Neural cell (in vitro differentiated cells): ENCODE results near the gene SAMD3. TPM values are rescaled to one million over a fixed set of nuclear protein-coding genes. Genes with fewer than 3 reads are reported as not detected.
"Not testable (repeated sequence)": the region's sequence is repeated elsewhere in the genome, so short reads cannot be mapped to it uniquely, and the experiment has no call there.

Experiments used
- H2AFZ ChIP-seq: fragments of 200-600, 300-800 bp; sonication (generic), shearing (Covaris generic); 2 replicates; pipeline ENCODE4 v1.6.0; 2014; ENCODE audit warnings: low read depth, mild to moderate bottlenecking, antibody characterized with exemption, low read length, moderate library complexity
- H3F3A ChIP-seq: fragments of 200-600 bp; shearing (Covaris generic); 2 replicates; pipeline ENCODE4 v1.6.1; 2016; ENCODE audit warnings: mild to moderate bottlenecking, moderate library complexity, mixed read lengths, antibody characterized with exemption, low read length; ENCODE audit not compliant: insufficient read depth, poor library complexity, severe bottlenecking
- H3K27ac ChIP-seq: fragments of 200-600, 300-800 bp; sonication (generic), shearing (Covaris generic); 2 replicates; pipeline ENCODE4 v1.5.1; 2014; ENCODE audit warnings: mild to moderate bottlenecking, low read length, moderate library complexity
- H3K27me3 ChIP-seq: fragments of 300-800, 200-600 bp; sonication (generic), shearing (Covaris generic); 2 replicates; pipeline ENCODE4 v1.6.0; 2014; ENCODE audit warnings: mild to moderate bottlenecking, low read depth, low read length, moderate library complexity; ENCODE audit not compliant: insufficient read depth
- H3K36me3 ChIP-seq: fragments of 300-800, 200-600 bp; sonication (generic), shearing (Covaris generic); 2 replicates; pipeline ENCODE4 v1.5.1; 2014; ENCODE audit warnings: mild to moderate bottlenecking, antibody characterized with exemption, low read length, moderate library complexity; ENCODE audit not compliant: insufficient read depth
- H3K4me2 ChIP-seq: fragments of 300-800, 200-600 bp; sonication (generic), shearing (Covaris generic); 2 replicates; pipeline ENCODE4 v1.6.0; 2014; ENCODE audit warnings: mild to moderate bottlenecking, low read length
- H3K4me3 ChIP-seq: fragments of 300-800, 200-600 bp; sonication (generic), shearing (Covaris generic); 2 replicates; pipeline ENCODE4 v1.5.1; 2014; ENCODE audit warnings: mild to moderate bottlenecking, low read length, moderate library complexity
- H3K79me2 ChIP-seq: fragments of 200-600 bp; shearing (Covaris generic); replicated peaks from 2 replicates; pipeline ENCODE4 v1.6.0; 2014; ENCODE audit warnings: mild to moderate bottlenecking, low read length, moderate library complexity; ENCODE audit not compliant: insufficient read depth
- H3K9ac ChIP-seq: fragments of 300-800, 200-600 bp; sonication (generic), shearing (Covaris generic); 2 replicates; pipeline ENCODE4 v1.6.1; 2016; ENCODE audit warnings: mild to moderate bottlenecking, low read length, mixed read lengths
- H3K9me2 ChIP-seq: fragments of 200-600 bp; shearing (Covaris generic); 2 replicates; pipeline ENCODE4 v1.6.1; 2016; ENCODE audit warnings: mild to moderate bottlenecking, low read length, mixed read lengths; ENCODE audit not compliant: insufficient read depth
- H3K9me3 ChIP-seq: fragments of 200-600, 300-800 bp; sonication (generic), shearing (Covaris generic); 2 replicates; pipeline ENCODE4 v1.6.1; 2016; ENCODE audit warnings: mild to moderate bottlenecking, mixed run types, low read length, moderate library complexity, mixed read lengths
- H4K20me1 ChIP-seq: fragments of 200-600 bp; shearing (Covaris generic); 2 replicates; pipeline ENCODE4 v1.6.1; 2016; ENCODE audit warnings: mild to moderate bottlenecking, mixed run types; ENCODE audit not compliant: insufficient read depth
- CTCF ChIP-seq: fragments of 450-650 bp; IDR thresholded peaks from 2 replicates; pipeline ENCODE4 v1.5.1; 2014; ENCODE audit warnings: antibody characterized with exemption, mild to moderate bottlenecking, moderate library complexity; ENCODE audit not compliant: poor library complexity, severe bottlenecking
- EP300 ChIP-seq: fragments of 450-650 bp; conservative IDR thresholded peaks from 2 replicates; pipeline ENCODE4 v1.6.1; 2014; ENCODE audit warnings: antibody characterized with exemption, mild to moderate bottlenecking, moderate library complexity; ENCODE audit not compliant: poor library complexity, severe bottlenecking
- EZH2 ChIP-seq: fragments of 200-600, 300-800 bp; shearing (Covaris generic), sonication (generic); IDR thresholded peaks from 2 replicates; pipeline ENCODE4 v1.6.1; 2014; ENCODE audit warnings: antibody characterized with exemption, low read length, borderline replicate concordance, mild to moderate bottlenecking; ENCODE audit not compliant: insufficient read depth, poor library complexity, severe bottlenecking
- MXI1 ChIP-seq: fragments of 450-650 bp; conservative IDR thresholded peaks from 2 replicates; pipeline ENCODE4 v1.6.1; 2014; ENCODE audit warnings: antibody characterized with exemption, mild to moderate bottlenecking; ENCODE audit not compliant: poor library complexity, severe bottlenecking
- POLR2AphosphoS5 ChIP-seq: IDR thresholded peaks from 2 replicates; pipeline ENCODE4 v1.6.1; 2012
- RAD21 ChIP-seq: fragments of 450-650 bp; conservative IDR thresholded peaks from 2 replicates; pipeline ENCODE4 v1.6.1; 2014; ENCODE audit warnings: antibody characterized with exemption, mild to moderate bottlenecking, moderate library complexity
- REST ChIP-seq: IDR thresholded peaks from 2 replicates; pipeline ENCODE4 v1.6.1; 2012; ENCODE audit warnings: borderline replicate concordance
- SMC3 ChIP-seq: fragments of 450-650 bp; conservative IDR thresholded peaks from 2 replicates; pipeline ENCODE4 v1.6.1; 2014; ENCODE audit warnings: antibody characterized with exemption, mild to moderate bottlenecking, moderate library complexity; ENCODE audit not compliant: poor library complexity
- TAF1 ChIP-seq: IDR thresholded peaks from 2 replicates; pipeline ENCODE4 v1.6.1; 2012; ENCODE audit warnings: low read depth
- polyA plus RNA-seq: library from polyadenylated mRNA; depleted of rRNA; stranded (reverse); fragments of >200 nt; gene quantifications from 2 replicates; pipeline ENCODE4 v1.2.3, GENCODE V29; 2014

The SAMD3 gene
- polyA plus RNA-seq, 1 donor from 2014 or later = 17.1 TPM

GRCh38 chr6:130176378-130176777 lies 46.4 kb downstream of the SAMD3 start:
- Histone ChIP-seq H3K79me2 (no peaks in the 10 kb centered on the region), H4K20me1 (no peaks in the 10 kb centered on the region), H2AFZ (no peak overlapping the region), H3K36me3 (no peaks in the 10 kb centered on the region), H3K9me2 (no peaks in the 10 kb centered on the region), H3K4me3 (no peak overlapping the region), H3K9ac (no peak overlapping the region), H3F3A (no peaks in the 10 kb centered on the region), H3K27ac (no peak overlapping the region), H3K4me2 (no peak overlapping the region), H3K27me3 (no peaks in the 10 kb centered on the region), H3K9me3 (no peaks in the 10 kb centered on the region)
- TF ChIP-seq POLR2AphosphoS5 = no peak
- no peak for TF ChIP-seq MXI1

- H3K9me2 ChIP-seq, H3K4me3 ChIP-seq, H2AFZ ChIP-seq, H4K20me1 ChIP-seq, H3F3A ChIP-seq, H3K9me3 ChIP-seq, H3K79me2 ChIP-seq, H3K27me3 ChIP-seq, H3K4me2 ChIP-seq, H3K27ac ChIP-seq, H3K36me3 ChIP-seq, H3K9ac ChIP-seq: not testable (repeated sequence)
Measured at GRCh38 chr6:130173377-130174004, 49.3 kb downstream of the SAMD3 start.

- not testable (repeated sequence) for H3K9ac ChIP-seq
Measured at GRCh38 chr6:130170160-130170559, 52.6 kb downstream of the SAMD3 start.

GRCh38 chr6:130167655-130168054 lies 55.1 kb downstream of the SAMD3 start:
- H3K4me3 ChIP-seq = no peak overlapping the region
- H2AFZ ChIP-seq = no peak overlapping the region
- no peak overlapping the region for H3K9ac ChIP-seq
- H3K36me3 ChIP-seq = no peaks in the 10 kb centered on the region
- H3K9me2 ChIP-seq = no peaks in the 10 kb centered on the region
- H3K4me2 ChIP-seq = no peak overlapping the region
- no peaks in the 10 kb centered on the region for H3F3A ChIP-seq
- TF ChIP-seq POLR2AphosphoS5 (no peak), MXI1 (no peak), RAD21 (no peak), EP300 (no peak), SMC3 (no peak), EZH2 (no peak), TAF1 (no peak), CTCF (no peak), REST (no peak)
- H3K79me2 ChIP-seq = no peaks in the 10 kb centered on the region
- H4K20me1 ChIP-seq = no peaks in the 10 kb centered on the region
- H3K27me3 ChIP-seq = no peaks in the 10 kb centered on the region
- no peaks in the 10 kb centered on the region for H3K9me3 ChIP-seq
- H3K27ac ChIP-seq = no peak overlapping the region

More at GRCh38 chr6:130170160-130170559, 52.6 kb downstream of the SAMD3 start:
- not testable (repeated sequence) for H3K27ac ChIP-seq, H2AFZ ChIP-seq, H3K27me3 ChIP-seq, H3K4me2 ChIP-seq, H3K79me2 ChIP-seq, H3K9me2 ChIP-seq, H3K4me3 ChIP-seq, H3F3A ChIP-seq, H3K9me3 ChIP-seq, H3K36me3 ChIP-seq, H4K20me1 ChIP-seq
